ENCODE data around the gene HINFP. TPM values are rescaled to one million over a fixed set of nuclear protein-coding genes. Genes with fewer than 3 reads are reported as not detected.
A peak's percentile ranks its signal among the peaks of the same experiment; 100 is the strongest.

HINFP gene
- total and polyA plus RNA-seq, 9 of the 15 experiments (the other 6 are each of a cell fraction or from before 2014, with no cell fraction given): 13.8 to 34.1 (median 22.5) TPM

DNA sequence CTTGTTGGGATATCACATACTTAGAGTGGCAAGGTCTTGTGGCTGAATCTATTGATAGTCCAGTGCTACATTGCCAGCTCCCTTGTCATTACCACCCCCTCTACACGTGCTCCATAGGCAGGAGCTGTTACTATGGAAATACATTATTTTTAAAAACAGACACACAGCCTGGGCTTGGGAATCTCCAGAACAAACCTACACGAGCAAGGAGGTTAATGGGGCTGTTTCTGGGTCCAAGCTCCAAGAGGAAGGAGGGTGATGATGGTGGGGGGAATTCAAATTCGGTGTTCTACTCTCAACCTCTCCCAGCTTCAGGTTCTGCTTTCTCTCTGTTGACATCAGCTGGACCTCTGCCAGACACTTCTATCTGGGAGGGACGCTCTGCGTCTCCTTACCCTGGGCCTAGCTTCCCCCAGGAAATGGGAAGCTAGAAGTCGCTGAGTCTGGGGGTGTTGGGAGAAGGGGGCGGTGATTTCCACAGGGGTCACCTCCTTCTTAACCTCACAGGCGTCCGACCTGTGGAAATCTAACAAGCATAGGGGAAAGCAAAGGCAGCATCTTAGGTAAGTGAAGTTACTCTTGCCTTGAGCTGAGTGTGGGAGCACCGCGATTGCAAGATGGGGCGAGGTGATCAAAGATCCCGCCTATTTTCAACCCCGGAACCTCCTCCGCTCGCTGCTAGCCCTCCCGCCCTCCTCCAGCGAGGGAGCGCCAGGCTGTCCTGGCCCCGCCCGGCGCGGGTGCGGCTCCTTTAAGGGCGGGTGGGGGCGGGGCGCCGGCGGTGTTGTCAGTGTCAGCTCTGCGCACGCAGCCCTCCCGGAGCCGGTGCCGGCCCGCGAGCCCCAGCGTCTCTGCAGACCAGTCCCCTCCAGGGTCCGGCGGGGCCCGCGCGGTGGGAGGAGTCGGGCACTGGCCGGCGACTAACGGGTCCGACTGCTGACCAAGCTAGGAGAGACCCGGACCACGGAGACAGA, 14.5 kb upstream of the HINFP start, which contains the start of gene C2CD2L (continued):
- TF ChIP-seq KLF10 (CRISPR knock-in tag; IDR thresholded peaks at IDR 0.05) (no peak), NEUROD1 (IDR thresholded peaks at IDR 0.05; ENCODE audit: borderline replicate concordance, low read depth, low read length, partially characterized antibody) (no peak), GABPB2 (CRISPR knock-in tag; conservative IDR thresholded peaks at IDR 0.05) (no peak), E2F3 (CRISPR knock-in tag; IDR thresholded peaks at IDR 0.05) (peak; percentile 58; the same call in 1 of the 2 replicates), GATAD2B (IDR thresholded peaks at IDR 0.05; ENCODE audit: borderline replicate concordance) (no peak), ZNF232 (CRISPR knock-in tag; IDR thresholded peaks at IDR 0.05) (no peak), ZNF217 (CRISPR knock-in tag; IDR thresholded peaks at IDR 0.05) (no peak), ETV5 (CRISPR knock-in tag; IDR thresholded peaks at IDR 0.05; ENCODE audit: low read depth) (no peak), ZNF778 (CRISPR knock-in tag; IDR thresholded peaks at IDR 0.05) (no peak), RBBP5 (IDR thresholded peaks at IDR 0.05; ENCODE audit: borderline replicate concordance, insufficient read depth, low read length, poor library complexity, severe bottlenecking) (no peak), MED1 (CRISPR knock-in tag; IDR thresholded peaks at IDR 0.05; ENCODE audit: borderline replicate concordance) (no peak), NFIC (IDR thresholded peaks at IDR 0.05) (peak; percentile 97)
- TF ChIP-seq, protein P1, sequence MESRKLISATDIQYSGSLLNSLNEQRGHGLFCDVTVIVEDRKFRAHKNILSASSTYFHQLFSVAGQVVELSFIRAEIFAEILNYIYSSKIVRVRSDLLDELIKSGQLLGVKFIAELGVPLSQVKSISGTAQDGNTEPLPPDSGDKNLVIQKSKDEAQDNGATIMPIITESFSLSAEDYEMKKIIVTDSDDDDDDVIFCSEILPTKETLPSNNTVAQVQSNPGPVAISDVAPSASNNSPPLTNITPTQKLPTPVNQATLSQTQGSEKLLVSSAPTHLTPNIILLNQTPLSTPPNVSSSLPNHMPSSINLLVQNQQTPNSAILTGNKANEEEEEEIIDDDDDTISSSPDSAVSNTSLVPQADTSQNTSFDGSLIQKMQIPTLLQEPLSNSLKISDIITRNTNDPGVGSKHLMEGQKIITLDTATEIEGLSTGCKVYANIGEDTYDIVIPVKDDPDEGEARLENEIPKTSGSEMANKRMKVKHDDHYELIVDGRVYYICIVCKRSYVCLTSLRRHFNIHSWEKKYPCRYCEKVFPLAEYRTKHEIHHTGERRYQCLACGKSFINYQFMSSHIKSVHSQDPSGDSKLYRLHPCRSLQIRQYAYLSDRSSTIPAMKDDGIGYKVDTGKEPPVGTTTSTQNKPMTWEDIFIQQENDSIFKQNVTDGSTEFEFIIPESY (CRISPR knock-in tag; IDR thresholded peaks at IDR 0.05): no peak; the same call in 1 of the 2 replicates
- TF ChIP-seq, protein P2, sequence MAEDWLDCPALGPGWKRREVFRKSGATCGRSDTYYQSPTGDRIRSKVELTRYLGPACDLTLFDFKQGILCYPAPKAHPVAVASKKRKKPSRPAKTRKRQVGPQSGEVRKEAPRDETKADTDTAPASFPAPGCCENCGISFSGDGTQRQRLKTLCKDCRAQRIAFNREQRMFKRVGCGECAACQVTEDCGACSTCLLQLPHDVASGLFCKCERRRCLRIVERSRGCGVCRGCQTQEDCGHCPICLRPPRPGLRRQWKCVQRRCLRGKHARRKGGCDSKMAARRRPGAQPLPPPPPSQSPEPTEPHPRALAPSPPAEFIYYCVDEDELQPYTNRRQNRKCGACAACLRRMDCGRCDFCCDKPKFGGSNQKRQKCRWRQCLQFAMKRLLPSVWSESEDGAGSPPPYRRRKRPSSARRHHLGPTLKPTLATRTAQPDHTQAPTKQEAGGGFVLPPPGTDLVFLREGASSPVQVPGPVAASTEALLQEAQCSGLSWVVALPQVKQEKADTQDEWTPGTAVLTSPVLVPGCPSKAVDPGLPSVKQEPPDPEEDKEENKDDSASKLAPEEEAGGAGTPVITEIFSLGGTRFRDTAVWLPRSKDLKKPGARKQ (CRISPR knock-in tag; IDR thresholded peaks at IDR 0.05): no peak
- TF ChIP-seq, protein P3, sequence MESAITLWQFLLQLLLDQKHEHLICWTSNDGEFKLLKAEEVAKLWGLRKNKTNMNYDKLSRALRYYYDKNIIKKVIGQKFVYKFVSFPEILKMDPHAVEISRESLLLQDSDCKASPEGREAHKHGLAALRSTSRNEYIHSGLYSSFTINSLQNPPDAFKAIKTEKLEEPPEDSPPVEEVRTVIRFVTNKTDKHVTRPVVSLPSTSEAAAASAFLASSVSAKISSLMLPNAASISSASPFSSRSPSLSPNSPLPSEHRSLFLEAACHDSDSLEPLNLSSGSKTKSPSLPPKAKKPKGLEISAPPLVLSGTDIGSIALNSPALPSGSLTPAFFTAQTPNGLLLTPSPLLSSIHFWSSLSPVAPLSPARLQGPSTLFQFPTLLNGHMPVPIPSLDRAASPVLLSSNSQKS (CRISPR knock-in tag; IDR thresholded peaks at IDR 0.05): no peak
- TF ChIP-seq, protein P4, sequence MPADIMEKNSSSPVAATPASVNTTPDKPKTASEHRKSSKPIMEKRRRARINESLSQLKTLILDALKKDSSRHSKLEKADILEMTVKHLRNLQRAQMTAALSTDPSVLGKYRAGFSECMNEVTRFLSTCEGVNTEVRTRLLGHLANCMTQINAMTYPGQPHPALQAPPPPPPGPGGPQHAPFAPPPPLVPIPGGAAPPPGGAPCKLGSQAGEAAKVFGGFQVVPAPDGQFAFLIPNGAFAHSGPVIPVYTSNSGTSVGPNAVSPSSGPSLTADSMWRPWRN (IDR thresholded peaks at IDR 0.05; ENCODE audit: low read depth): no peak
- TF ChIP-seq, protein P5, sequence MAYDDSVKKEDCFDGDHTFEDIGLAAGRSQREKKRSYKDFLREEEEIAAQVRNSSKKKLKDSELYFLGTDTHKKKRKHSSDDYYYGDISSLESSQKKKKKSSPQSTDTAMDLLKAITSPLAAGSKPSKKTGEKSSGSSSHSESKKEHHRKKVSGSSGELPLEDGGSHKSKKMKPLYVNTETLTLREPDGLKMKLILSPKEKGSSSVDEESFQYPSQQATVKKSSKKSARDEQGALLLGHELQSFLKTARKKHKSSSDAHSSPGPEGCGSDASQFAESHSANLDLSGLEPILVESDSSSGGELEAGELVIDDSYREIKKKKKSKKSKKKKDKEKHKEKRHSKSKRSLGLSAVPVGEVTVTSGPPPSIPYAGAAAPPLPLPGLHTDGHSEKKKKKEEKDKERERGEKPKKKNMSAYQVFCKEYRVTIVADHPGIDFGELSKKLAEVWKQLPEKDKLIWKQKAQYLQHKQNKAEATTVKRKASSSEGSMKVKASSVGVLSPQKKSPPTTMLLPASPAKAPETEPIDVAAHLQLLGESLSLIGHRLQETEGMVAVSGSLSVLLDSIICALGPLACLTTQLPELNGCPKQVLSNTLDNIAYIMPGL (CRISPR knock-in tag; IDR thresholded peaks at IDR 0.05): no peak
- TF ChIP-seq, protein P6, sequence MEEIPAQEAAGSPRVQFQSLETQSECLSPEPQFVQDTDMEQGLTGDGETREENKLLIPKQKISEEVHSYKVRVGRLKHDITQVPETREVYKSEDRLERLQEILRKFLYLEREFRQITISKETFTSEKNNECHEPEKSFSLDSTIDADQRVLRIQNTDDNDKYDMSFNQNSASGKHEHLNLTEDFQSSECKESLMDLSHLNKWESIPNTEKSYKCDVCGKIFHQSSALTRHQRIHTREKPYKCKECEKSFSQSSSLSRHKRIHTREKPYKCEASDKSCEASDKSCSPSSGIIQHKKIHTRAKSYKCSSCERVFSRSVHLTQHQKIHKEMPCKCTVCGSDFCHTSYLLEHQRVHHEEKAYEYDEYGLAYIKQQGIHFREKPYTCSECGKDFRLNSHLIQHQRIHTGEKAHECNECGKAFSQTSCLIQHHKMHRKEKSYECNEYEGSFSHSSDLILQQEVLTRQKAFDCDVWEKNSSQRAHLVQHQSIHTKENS (CRISPR knock-in tag; IDR thresholded peaks at IDR 0.05): no peak
